ENCODE results near the gene GLA. TPM values are rescaled to one million over a fixed set of nuclear protein-coding genes. Genes with fewer than 3 reads are reported as not detected.
A peak's percentile ranks its signal among the peaks of the same experiment; 100 is the strongest.

GLA gene
- total and polyA plus RNA-seq, 2 of the 8 experiments (the other 6 are each of a cell fraction or from before 2014, with no cell fraction given), result 33.6 to 47.3 TPM

DNA sequence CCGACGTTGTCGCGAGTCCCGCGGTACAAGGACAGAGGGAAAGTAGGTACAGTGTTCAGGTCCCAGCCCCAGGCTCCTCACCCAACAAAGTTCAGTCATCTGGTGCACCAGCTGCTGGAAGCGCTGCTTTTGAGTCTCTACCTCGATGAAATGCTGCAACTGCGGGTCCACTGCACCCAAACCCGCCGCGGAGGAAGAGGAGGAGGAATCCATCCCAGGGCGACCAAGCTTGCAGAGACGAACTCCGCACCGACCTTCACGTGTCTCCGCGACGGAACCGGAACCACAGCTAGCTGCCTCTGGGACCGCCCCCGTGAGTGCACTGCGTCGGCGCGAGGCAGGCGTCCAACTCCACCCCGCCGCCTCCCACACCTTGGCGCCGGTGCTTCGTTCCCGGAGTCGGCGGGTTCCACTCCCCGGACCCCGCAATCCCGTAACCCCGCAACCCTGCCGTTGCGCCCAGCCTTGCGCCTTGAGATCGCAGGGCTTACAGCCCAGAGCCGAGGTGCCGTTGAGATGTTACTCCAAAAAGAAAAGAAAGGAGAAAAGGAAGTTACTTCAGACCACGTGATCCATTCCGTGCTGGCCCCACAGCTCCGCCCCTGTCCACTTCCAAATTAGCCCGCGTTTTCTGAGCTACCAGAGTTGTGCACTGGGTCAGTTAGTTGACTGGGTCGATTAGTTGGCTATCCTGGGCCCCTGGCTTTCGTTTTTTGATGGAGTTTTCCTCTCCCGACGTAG is 59.1 kb downstream of the GLA start, which contains the start of gene TIMM8A (continued):
- TF ChIP-seq TBP (IDR thresholded peaks at IDR 0.05; ENCODE audit: low read depth, low read length) (peak; percentile 52), ASH2L (IDR thresholded peaks at IDR 0.05; ENCODE audit: low read length) (peak; percentile 44), NANOG (IDR thresholded peaks at IDR 0.05; ENCODE audit: insufficient read depth, low read depth, low read length, poor library complexity, severe bottlenecking) (no peak), CHD2 (IDR thresholded peaks at IDR 0.05; ENCODE audit: low read length) (no peak), FOSL1 (IDR thresholded peaks at IDR 0.05; ENCODE audit: insufficient read depth, low read depth, low read length) (no peak), MAFK (IDR thresholded peaks at IDR 0.05; ENCODE audit: low read depth, low read length) (no peak), HDAC2 (IDR thresholded peaks at IDR 0.05; ENCODE audit: borderline replicate concordance in 1 of 2, low read depth in 2 of 2, low read length in 2 of 2) (no peak), BCL11A (IDR thresholded peaks at IDR 0.05; ENCODE audit: low read depth in 2 of 2, low read length in 2 of 2) (no peak), BACH1 (IDR thresholded peaks at IDR 0.05; ENCODE audit: low read length) (no peak), HDAC6 (IDR thresholded peaks at IDR 0.05; ENCODE audit: low read depth, low read length) (no peak), EGR1 (IDR thresholded peaks at IDR 0.05; ENCODE audit: borderline replicate concordance, low read depth, low read length) (peak; percentile 43; the same call in 1 of the 2 replicates), TEAD4 (IDR thresholded peaks at IDR 0.05; ENCODE audit: low read depth, low read length) (no peak), TCF12 (IDR thresholded peaks at IDR 0.05; ENCODE audit: low read depth, low read length) (no peak), TAF7 (optimal IDR thresholded peaks at IDR 0.05; ENCODE audit: borderline replicate concordance, low read depth, low read length) (no peak), NRF1 (IDR thresholded peaks at IDR 0.05; ENCODE audit: low read depth, low read length) (no peak), RFX5 (IDR thresholded peaks at IDR 0.05; ENCODE audit: borderline replicate concordance, low read depth, low read length) (no peak), YY1 (IDR thresholded peaks at IDR 0.05; ENCODE audit: low read depth, low read length) (no peak), BRCA1 (IDR thresholded peaks at IDR 0.05; ENCODE audit: low read depth, low read length) (no peak), PHF8 (conservative IDR thresholded peaks at IDR 0.05; ENCODE audit: low read depth, low read length) (peak; percentile 87), ZNF274 (IDR thresholded peaks at IDR 0.05; ENCODE audit: borderline replicate concordance, extremely low read depth, low read length) (no peak), SAP30 (IDR thresholded peaks at IDR 0.05; ENCODE audit: insufficient read depth, insufficient replicate concordance, low read length) (no peak), TAF1 (IDR thresholded peaks at IDR 0.05; ENCODE audit: low read depth, low read length) (peak; percentile 61; the same call in 1 of the 2 replicates), JUND (IDR thresholded peaks at IDR 0.05; ENCODE audit: low read length) (no peak), SP2 (IDR thresholded peaks at IDR 0.05; ENCODE audit: low read length) (no peak)
- TF ChIP-seq, protein P1, sequence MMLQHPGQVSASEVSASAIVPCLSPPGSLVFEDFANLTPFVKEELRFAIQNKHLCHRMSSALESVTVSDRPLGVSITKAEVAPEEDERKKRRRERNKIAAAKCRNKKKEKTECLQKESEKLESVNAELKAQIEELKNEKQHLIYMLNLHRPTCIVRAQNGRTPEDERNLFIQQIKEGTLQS (IDR thresholded peaks at IDR 0.05; ENCODE audit: insufficient read depth, low read depth, low read length), result no peak
